Stomach smooth muscle (tissue), 2 donors: ENCODE measurements around the gene HSD17B2.
"Not testable (repeated sequence)": the region's sequence is repeated elsewhere in the genome, so short reads cannot be mapped to it uniquely, and the experiment has no call there.

Experiments used
- H3K27ac ChIP-seq: one replicate; pipeline ENCODE4 v1.7.0; 2013; ENCODE audit warnings: mild to moderate bottlenecking, low read length, inconsistent platforms
- H3K27me3 ChIP-seq, 2 donors: one replicate each; pipeline ENCODE4 v1.7.0; 2013; ENCODE audit warnings: low read length in 2 of 2; ENCODE audit not compliant: insufficient read depth in 2 of 2, control insufficient read depth in 1 of 2
- H3K36me3 ChIP-seq, 2 donors: one replicate each; pipeline ENCODE4 v1.7.0; 2013; ENCODE audit warnings: low read length in 2 of 2; ENCODE audit not compliant: control insufficient read depth in 2 of 2, insufficient read depth in 2 of 2
- H3K4me1 ChIP-seq: one replicate; pipeline ENCODE4 v1.7.0; 2013; ENCODE audit warnings: low read length; ENCODE audit not compliant: control insufficient read depth, insufficient read depth
- H3K4me3 ChIP-seq, 2 donors: one replicate each; pipeline ENCODE4 v1.7.0; 2013; ENCODE audit warnings: low read length in 2 of 2
- H3K9ac ChIP-seq, 2 donors: one replicate each; pipeline ENCODE4 v1.7.0; 2013; ENCODE audit warnings: low read length in 2 of 2, mild to moderate bottlenecking in 1 of 2
- H3K9me3 ChIP-seq, 2 donors: one replicate each; pipeline ENCODE4 v1.7.0; 2013; ENCODE audit warnings: low read length in 2 of 2; ENCODE audit not compliant: control insufficient read depth in 2 of 2
- donor health status: healthy.
- donor health status: Pancreatic carcinoma.

HSD17B2 gene

DNA sequence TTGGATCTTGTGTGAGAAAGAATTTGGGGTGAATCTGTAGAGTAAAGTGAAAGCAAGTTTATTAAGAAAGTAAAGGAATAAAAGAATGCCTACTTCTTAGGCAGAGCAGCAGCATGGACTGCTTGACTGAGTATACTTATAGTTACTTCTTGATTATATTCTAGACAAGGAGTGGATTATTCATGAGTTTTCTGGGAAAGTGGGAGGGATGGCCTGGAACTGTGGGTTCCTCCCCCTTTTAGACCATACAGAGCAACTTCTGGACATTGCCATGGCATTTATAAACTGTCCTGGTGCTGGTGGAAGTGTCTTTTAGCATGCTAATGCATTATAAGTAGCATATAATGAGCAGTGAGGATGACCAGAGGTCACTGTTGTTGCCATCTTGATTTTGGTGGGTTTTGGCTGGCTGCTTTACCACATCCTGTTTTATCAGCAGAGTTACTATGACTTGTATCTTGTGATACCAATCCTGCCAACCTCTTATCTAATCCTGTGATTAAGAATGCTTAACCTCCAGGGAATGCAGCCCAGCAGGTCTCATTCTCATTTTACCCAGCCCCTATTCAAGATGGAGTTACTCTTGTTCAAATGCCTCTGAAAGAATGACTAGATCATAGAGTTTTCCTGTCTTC, 58.7 kb downstream of the HSD17B2 start:
- H3K4me3 ChIP-seq, result no peak overlapping the region
- no peaks in the 10 kb centered on the region for H3K36me3 ChIP-seq
- H3K9me3 ChIP-seq, result no peaks in the 10 kb centered on the region
- no peak overlapping the region for H3K9ac ChIP-seq
- H3K4me1 ChIP-seq, result no peaks in the 10 kb centered on the region
- H3K27me3 ChIP-seq, result no peaks in the 10 kb centered on the region
- H3K27ac ChIP-seq, result no peak overlapping the region

DNA sequence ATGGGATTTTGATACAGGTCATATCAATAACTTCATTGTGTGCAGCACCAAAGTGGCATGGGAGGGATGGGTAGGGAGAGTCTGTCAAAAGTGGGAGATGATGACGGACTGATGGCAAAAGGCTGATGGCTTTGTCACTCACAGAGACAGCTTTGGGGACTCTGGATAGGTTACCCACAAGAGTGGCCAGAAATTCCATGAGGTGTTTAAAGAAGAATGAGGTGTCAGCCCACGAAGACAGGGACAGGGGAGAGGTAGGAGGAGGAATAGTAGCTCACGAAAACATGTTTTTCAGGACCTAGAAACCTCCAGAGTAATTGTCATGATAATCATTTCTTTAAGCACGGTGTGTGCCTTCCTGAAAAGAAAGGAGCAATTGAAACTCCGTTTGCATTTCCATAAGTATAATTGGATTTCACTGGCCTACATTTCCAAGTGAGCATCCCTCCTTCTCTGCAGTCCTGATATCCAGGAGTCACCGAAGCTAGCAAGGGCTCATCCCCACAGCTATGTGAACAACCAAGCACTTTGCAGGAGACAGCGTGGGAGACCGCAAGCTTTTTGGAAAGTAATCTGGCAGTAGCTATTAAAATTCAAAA, 60.0 kb downstream of the HSD17B2 start:
- Histone ChIP-seq H3K36me3 (no peaks in the 10 kb centered on the region), H3K9me3 (peaks cover 0 to 5% of the 10 kb centered on the region in 2 donors), H3K27me3 (no peaks in the 10 kb centered on the region), H3K4me1 (no peaks in the 10 kb centered on the region), H3K9ac (no peak overlapping the region), H3K27ac (no peak overlapping the region), H3K4me3 (no peak overlapping the region)

DNA sequence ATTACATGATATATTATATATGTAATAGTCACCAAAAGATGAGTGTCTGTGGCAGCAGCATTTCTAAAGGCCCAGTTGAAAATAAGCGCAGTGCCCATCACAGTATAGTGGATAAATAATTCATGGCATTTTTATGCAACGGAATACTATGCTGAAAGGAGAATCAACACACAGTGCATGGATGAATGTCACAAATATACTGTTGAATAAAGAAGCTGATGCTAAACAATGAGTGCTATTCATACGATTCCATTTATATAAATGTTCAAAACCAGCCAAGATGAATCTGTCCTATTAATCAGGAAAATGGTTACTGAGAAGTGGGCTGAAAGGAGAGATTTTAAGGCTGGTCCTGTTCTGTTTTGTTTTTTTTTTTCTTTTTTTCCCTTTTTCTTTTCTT, 61.6 kb downstream of the HSD17B2 start:
- Histone ChIP-seq H3K9me3 (peaks cover 0 to 5% of the 10 kb centered on the region in 2 donors), H3K36me3 (no peaks in the 10 kb centered on the region)

DNA sequence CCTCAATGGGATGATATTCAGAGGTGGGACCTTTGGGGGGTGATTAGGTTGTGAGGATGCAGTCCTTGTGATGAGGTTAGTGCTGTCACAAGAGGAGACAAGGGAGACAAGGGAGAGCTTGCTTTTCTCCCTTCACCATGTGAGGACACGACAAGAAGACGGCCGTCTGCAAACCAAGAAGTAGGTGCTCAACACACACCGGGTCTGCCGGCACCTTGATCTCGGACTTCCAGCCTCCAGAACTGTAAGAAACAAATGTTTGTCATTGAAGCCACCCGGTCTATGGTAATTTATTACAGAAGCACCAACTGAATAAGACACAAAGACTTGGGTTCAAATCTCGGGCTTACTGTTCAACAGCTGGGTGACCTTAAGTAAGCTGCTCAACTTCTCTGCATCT, 70.1 kb downstream of the HSD17B2 start:
- H3K27me3 ChIP-seq, result no peaks in the 10 kb centered on the region
- H3K4me1 ChIP-seq, result no peaks in the 10 kb centered on the region
- no peak overlapping the region for H3K27ac ChIP-seq
- no peaks in the 10 kb centered on the region for H3K9me3 ChIP-seq
- H3K4me3 ChIP-seq, result no peak overlapping the region
- H3K9ac ChIP-seq, result no peak overlapping the region
- no peaks in the 10 kb centered on the region for H3K36me3 ChIP-seq

More for the DNA sequence above, 61.6 kb downstream of the HSD17B2 start:
- H3K4me3 ChIP-seq, result no peak overlapping the region
- no peak overlapping the region for H3K9ac ChIP-seq
- H3K27ac ChIP-seq, result no peak overlapping the region
- no peaks in the 10 kb centered on the region for H3K27me3 ChIP-seq
- no peaks in the 10 kb centered on the region for H3K4me1 ChIP-seq

DNA sequence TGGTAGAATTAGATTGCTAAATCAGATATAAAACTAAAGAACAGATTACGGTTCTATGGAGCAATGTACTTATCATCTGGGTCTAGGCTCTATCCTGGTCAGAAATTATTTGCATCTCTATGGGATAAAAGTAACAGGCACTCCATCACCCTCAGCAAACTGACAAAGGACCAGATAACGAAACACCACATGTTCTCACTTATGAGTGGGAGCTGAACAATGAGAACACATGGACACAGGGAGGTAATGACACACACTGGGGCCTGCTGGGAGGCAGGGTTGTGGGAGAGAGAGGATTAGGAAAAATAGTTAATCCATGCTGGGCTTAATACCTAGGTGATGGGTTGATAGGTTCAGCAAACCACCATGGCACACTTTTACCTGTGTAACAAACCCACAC, 73.0 kb downstream of the HSD17B2 start:
- no peak overlapping the region for H3K9ac ChIP-seq
- H3K9me3 ChIP-seq, result no peaks in the 10 kb centered on the region
- no peaks in the 10 kb centered on the region for H3K4me1 ChIP-seq
- no peak overlapping the region for H3K4me3 ChIP-seq
- no peaks in the 10 kb centered on the region for H3K27me3 ChIP-seq
- H3K27ac ChIP-seq, result no peak overlapping the region
- H3K36me3 ChIP-seq, result no peaks in the 10 kb centered on the region

DNA sequence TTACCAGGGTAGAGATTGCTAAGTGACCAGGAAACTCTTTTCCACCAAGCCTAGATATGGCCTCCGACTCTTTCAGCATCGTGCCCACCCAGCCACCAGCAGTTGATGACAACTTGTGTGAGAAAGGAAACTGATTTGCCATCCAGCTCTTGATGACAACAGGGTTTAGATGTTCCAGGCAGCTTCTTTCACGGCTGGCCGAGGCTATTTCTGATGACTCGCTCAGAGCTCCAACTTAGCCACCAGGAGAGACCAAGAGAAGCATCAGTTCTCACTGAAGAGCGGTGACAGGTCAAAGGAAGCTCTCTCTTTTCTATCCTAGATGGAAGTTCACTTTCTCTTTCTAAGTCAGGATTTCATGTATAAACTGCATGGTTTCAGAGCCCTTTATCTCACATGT, 73.7 kb downstream of the HSD17B2 start:
- H3K36me3 ChIP-seq, result no peaks in the 10 kb centered on the region
- H3K4me1 ChIP-seq, result no peaks in the 10 kb centered on the region
- H3K27me3 ChIP-seq, result no peaks in the 10 kb centered on the region
- no peak overlapping the region for H3K27ac ChIP-seq
- H3K4me3 ChIP-seq, result no peak overlapping the region
- H3K9ac ChIP-seq, result no peak overlapping the region
- no peaks in the 10 kb centered on the region for H3K9me3 ChIP-seq

DNA sequence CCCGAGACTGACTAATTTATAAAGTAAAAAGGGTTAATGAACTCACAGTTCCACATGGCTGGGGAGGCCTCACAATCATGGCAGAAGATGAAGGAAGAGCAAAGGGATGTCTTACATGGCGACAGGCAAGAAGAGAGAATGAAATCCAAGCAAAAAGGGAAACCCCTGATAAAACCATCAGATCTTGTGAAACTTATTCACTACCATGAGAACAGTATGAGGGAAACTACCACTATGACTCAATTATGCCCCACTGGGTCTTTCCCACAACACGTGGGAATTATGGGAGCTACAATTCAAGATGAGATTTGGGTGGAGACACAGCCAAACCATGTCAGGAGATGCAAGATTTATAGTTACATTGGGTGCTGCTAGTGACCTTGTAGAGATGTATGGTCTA, 74.2 kb downstream of the HSD17B2 start:
- not testable (repeated sequence) for H3K27me3 ChIP-seq, H3K36me3 ChIP-seq, H3K4me3 ChIP-seq, H3K9me3 ChIP-seq, H3K4me1 ChIP-seq, H3K9ac ChIP-seq, H3K27ac ChIP-seq

DNA sequence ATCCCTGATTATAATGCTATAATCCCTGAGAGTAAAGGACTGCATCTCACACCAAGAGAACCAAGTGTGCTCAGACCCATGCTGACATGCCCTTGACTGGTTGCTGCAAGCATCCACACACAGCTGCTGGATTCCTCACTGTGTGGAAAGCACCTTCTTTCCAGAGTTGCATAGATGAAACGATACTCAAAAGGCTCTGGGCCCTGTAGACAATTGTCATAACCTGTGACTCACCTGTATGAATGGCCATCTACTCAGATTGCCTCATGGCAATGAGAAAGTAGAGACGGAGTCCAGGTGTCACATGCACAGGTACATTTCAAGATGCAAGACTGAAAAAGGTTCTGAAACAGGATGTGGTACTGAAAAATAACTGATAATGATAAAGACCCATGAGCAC, 76.9 kb downstream of the HSD17B2 start:
- H3K27ac ChIP-seq, result no peak overlapping the region
- H3K4me3 ChIP-seq, result no peak overlapping the region
- no peaks in the 10 kb centered on the region for H3K36me3 ChIP-seq
- no peaks in the 10 kb centered on the region for H3K4me1 ChIP-seq
- no peaks in the 10 kb centered on the region for H3K9me3 ChIP-seq
- no peak overlapping the region for H3K9ac ChIP-seq
- H3K27me3 ChIP-seq, result no peaks in the 10 kb centered on the region

DNA sequence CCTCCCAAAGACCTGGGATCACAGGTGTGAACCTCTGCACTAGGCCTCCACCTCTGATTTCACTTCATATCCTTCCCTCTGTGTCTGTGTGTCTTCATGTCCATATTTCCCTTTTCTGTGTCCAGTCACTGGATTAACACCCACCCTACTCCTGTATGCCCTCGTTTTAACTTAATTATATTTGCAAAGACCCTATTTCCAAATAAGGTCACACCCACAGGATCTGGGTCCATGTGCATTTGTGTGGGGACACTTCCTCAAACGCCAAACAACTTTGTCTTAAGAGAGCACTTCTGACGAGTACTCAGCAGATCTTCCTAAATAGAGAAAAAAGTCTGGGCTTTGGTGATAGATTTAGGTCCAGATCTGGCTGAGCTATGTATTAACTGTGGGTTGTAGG, 78.7 kb downstream of the HSD17B2 start:
- H3K27me3 ChIP-seq, result no peaks in the 10 kb centered on the region
- H3K9ac ChIP-seq, result no peak overlapping the region
- no peaks in the 10 kb centered on the region for H3K4me1 ChIP-seq
- H3K9me3 ChIP-seq, result no peaks in the 10 kb centered on the region
- H3K27ac ChIP-seq, result no peak overlapping the region
- H3K4me3 ChIP-seq, result no peak overlapping the region
- no peaks in the 10 kb centered on the region for H3K36me3 ChIP-seq

DNA sequence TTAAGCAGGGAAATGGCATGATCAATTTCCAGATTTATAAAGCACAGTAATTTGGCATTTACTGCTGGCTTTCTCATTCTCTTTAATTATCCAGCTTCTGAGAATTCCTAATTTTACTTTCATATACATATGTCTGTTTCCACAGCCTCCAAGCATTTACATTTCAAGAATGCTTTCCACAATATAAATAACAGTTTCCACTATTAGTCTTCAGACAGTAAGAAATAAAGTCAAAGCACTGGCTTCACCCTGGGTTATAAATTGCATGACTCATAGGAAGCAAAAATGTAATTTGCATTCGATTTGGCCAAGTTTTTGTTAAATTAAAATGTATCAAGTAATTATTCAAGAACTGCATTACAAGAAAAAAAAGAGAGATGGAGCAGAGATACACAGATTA, 81.5 kb downstream of the HSD17B2 start:
- Histone ChIP-seq H3K4me1 (no peaks in the 10 kb centered on the region), H3K36me3 (no peaks in the 10 kb centered on the region), H3K9me3 (no peaks in the 10 kb centered on the region), H3K27me3 (no peaks in the 10 kb centered on the region), H3K27ac (no peak overlapping the region), H3K9ac (no peak overlapping the region), H3K4me3 (no peak overlapping the region)

DNA sequence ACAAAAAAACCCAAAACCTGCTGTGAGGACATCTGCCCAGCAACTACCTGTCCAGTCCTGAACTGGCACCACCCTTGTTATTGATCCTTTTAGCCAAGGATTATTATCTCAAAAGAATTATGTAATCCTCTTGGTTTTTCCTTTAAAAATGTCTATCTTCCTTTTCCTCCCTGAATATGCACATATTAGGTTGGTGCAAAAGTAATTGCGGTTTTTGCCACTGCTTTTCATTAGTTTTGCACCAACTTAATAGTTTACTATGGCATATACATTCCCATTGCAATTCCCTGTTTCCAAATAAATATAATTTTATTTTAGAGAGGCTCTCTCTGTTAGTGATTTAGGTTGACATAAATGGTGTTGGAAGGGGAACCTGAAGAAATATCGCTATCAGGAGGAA, 83.7 kb downstream of the HSD17B2 start:
- no peak overlapping the region for H3K4me3 ChIP-seq
- no peaks in the 10 kb centered on the region for H3K27me3 ChIP-seq
- H3K36me3 ChIP-seq, result no peaks in the 10 kb centered on the region
- H3K9me3 ChIP-seq, result no peaks in the 10 kb centered on the region
- no peak overlapping the region for H3K9ac ChIP-seq
- no peak overlapping the region for H3K27ac ChIP-seq
- no peaks in the 10 kb centered on the region for H3K4me1 ChIP-seq
